GM12801 (cell line): Measurements from ENCODE around the gene SYPL2.

Source experiments
- CTCF ChIP-seq: IDR thresholded peaks from one replicate; pipeline ENCODE4 v1.5.1; 2011; ENCODE audit warnings: control low read depth; ENCODE audit not compliant: insufficient read length; ENCODE audit errors: extremely low read depth

The SYPL2 gene

GRCh38 chr1:109493805-109494539 lies 27.6 kb downstream of the SYPL2 start, which contains the start of gene CYB561D1:
CYB561D1 (plus strand) TSS chr1:109494094; CDS start chr1:109494140, 46 bp downstream.
- TF ChIP-seq CTCF = peak; percentile 77

- no peak for TF ChIP-seq CTCF
These were observed 29.4 kb downstream of the SYPL2 start for GRCh38 chr1:109495738-109496137.

- TF ChIP-seq CTCF = no peak
These were observed 31.3 kb downstream of the SYPL2 start for GRCh38 chr1:109497449-109498160.

- TF ChIP-seq CTCF = no peak
These were observed 31.9 kb downstream of the SYPL2 start for GRCh38 chr1:109498161-109498801.

- no peak for TF ChIP-seq CTCF
These were observed 32.7 kb downstream of the SYPL2 start for GRCh38 chr1:109499081-109499480.

GRCh38 chr1:109499661-109500536 lies 33.6 kb downstream of the SYPL2 start:
- TF ChIP-seq CTCF = no peak
